ENCODE results near the gene MARS1.
A peak's percentile ranks its signal among the peaks of the same experiment; 100 is the strongest.

The MARS1 gene

DNA sequence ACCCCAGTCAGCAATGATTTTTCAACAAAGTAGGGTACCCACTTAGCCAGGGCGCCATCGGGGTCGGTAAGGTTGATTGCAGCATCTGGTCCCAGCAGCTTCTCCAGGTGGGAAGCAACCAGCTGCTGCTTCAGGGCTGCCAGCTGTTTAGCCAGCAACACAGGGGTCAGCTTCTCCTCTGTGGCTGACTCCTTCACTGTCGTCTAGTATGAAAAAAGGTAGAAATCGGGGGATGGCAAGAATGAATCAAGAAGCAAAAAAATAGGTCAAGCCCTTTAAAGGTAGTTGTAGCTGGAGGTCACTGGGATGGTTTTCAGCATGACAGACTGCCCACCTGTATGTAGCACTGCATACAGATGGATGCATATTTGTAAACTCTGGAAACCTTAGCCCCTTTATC, 46.4 kb downstream of the MARS1 start:
- no peak for DNase-seq

DNA sequence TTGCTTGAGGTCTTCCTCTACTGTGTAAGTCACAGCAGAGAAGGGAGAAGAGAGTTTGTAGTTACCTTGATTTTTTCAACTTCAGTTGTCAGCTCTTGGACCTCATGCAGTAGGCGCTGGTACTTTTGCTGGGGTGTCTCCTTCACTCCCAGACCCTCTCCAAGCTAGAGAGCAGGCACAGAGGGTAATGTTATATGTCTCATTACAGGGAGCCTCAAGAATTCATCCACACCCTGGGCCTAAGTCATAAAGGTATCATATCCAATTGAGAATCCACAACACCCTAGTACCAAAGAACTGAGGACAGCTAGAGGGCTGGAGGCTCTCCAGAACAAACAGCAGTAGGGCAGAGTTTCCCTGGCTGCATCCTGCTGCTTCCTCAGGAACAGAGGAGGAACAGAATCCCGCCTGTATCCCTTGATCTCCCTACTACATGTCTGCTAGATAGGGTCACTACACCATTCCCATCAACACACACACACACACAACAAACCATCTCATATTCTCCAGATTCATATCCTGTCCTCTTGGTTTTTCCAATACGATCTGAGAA, 47.2 kb downstream of the MARS1 start:
- DNase-seq, result no peak

- DNase-seq, result no peak
Measured at GRCh38 chr12:57535764-57536596, 48.1 kb downstream of the MARS1 start.

DNA sequence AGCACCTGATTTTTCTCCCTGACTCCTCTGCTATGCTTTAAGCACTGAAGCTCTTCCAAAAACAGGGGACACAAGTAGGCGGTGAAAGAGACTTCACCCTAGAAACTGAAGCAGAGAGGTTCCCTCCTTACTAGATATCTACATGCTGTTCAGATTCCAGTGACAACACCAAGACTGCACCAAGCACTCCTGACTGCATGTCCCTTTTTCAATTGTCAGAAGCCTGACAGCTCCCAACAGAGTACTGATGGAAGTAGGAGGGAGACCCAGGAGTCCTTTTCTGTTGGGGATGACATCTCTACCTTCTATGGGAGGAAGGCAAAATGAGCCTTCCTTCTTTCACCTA, 48.7 kb downstream of the MARS1 start:
- DNase-seq, result no peak

DNA sequence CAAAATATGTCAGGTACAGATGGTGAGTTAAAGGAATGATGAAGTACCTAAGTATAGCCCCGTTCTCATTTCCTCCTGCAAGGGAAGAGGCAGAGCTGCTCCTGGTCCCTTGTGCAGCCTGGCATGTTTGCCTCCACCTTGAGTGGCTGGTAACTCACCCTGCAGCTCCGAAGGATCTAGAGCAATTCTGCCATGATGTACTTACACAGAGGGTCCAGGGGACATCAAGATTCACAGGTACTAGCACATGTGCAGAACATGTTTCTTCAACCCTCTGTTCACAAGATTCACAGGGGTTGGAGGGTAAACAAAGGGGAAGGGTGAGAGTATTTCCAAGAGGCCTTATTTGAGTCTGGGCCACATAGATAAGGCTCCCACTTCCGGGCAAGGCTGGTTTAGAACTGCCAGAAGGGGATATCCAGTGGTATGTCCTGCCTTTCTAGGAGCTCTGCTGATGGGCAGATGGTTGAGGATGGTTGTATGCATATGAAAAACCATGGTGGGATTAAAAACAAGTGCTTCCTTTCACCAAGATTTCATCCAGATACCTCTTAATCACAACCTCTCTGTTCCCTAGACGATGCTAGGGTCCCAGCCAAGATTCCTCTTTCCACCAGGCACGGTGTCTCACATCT, 51.4 kb downstream of the MARS1 start:
- DNase-seq, result no peak

- no peak for DNase-seq
Measured at GRCh38 chr12:57541001-57541400, 53.1 kb downstream of the MARS1 start.

DNA sequence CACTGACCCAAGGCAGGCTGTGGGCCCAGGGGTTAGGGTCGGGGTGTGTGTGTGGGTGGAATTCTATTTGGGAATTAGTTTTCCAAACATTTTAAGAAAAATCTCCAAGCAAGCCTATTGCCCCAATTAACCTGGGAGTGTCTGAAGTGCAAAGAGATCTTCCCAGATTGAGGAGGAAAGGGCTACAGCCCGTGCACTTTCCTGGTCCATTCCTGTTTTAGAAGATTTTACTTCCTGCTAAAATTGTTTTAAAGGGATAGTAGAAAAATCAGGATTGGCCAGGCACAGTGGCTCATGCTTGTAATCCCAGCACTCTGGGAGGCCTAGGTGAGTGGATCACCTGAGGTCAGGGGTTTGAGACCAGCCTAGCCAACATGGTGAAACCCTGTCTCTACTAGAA, 53.8 kb downstream of the MARS1 start:
- no peak for DNase-seq

DNA sequence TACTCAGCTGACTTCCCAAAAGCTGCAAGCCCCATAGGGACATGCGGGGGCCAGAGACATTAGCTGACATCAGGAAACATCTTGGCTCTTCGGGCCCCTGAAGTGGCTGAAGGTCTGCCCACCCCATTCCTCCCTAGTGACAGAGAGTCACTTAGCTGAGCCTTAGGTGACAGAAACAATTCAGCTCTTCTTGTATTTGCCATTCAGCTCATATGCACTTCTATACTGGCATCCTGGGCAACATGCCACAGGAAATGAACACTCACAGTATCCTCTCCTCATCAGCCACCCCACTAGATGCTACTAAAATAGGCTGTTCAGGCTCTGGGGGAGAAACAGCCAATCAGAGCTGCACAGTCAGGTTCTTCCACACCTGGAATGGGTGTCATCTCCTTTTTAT, 55.7 kb downstream of the MARS1 start:
- DNase-seq, result no peak

DNA sequence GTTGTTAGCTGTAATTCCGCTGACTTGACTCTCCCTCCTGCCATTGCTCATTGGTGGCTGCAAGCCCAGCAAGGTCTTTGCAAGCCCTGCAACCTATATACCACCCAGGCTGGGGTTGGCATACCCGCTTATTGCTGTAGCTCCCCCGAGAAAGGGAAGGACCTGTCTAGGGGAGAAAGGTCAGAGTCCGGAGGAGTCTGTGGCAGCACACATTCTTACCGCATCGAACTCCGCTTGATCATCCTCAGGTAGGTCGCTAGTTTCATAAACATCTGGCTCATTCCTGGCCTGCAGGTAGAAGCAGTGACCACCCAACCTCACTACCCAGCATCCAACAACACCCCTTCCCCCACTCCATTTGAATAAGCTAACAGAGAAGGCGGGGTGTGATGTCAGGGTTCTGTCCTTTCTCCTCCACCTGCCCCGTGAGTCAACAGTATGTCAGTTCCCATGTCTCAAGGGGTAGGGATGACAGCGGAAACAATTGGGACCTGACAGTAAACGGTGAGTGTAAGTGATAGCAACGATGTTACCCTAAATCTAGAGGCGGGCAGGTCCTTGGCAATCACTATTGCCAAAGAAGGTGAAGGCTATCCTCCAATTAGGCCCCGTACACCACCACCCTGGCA, 58.1 kb downstream of the MARS1 start:
- no peak for DNase-seq

DNA sequence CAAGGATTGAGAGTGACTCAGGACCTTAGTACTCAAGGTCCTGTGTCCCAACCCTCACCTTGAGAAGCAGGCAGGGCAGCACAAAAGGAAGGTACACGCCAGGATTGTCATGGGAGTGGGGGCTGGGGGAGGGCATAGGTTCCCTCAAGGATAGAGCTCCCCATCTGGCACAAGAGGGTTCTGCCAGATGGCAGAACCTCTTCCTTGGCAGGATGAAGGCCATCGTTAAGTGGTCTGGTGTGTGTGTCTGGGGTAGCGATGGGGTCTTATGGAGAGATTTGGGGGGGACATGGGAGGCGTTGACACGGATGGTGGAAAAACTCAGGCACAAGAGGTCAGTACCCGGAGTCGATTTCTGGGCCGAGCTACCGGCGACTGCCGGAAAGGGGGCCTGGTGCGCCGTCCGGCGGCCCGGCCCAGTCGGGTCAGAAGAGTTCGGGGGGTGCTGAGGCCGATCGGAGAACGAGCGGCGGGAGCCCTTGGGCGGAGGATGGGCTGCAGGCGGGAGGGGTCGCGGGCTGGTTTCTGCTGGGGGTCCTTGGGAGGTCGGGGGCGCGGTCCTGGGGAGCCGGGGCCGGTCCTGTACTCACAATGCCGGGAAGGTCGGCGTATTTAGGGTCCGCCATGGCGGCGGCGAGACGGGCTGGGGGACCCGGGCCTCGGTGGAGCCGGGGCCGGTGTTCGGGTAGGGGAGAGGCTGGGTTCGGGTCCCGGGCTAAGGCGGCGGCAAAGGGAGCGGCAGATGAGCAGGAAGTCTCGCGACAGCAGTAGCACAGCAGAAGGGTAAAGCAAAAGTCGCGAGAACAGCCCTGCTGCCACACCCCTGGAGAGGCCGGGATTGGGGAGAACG, 58.8 kb downstream of the MARS1 start, which contains the start of gene DCTN2:
Gene DCTN2 (minus strand): TSS at position 755 of the 850 bp plus-strand sequence. CDS start 129 bp downstream, at position 626.
- peak; percentile 98 for DNase-seq

- no peak for DNase-seq
Measured at GRCh38 chr12:57547288-57548012, 59.6 kb downstream of the MARS1 start.

- DNase-seq, result no peak
Measured at GRCh38 chr12:57548013-57548315, 60.1 kb downstream of the MARS1 start.

DNA sequence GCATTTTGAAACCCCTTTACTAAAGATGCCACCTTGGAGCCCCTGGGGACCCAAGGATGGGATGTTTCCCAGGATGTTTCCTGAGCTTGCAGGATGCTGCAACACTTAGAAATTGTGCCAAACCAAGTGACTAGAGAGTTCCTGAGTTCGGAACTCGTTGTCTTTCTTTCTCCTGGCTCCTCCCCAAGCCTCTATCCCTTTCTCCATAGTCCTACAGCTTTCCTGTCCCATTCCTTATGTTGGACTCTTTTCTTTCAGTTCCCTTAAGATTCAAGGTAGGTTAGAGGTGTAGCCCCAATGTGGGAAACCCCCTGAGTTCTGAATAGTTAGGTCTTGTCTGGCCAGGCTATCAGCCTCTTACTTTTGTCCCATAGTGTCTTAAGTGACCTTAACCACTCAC, 60.6 kb downstream of the MARS1 start:
- DNase-seq, result no peak

- no peak for DNase-seq
Measured at GRCh38 chr12:57549203-57549908, 61.5 kb downstream of the MARS1 start.

DNA sequence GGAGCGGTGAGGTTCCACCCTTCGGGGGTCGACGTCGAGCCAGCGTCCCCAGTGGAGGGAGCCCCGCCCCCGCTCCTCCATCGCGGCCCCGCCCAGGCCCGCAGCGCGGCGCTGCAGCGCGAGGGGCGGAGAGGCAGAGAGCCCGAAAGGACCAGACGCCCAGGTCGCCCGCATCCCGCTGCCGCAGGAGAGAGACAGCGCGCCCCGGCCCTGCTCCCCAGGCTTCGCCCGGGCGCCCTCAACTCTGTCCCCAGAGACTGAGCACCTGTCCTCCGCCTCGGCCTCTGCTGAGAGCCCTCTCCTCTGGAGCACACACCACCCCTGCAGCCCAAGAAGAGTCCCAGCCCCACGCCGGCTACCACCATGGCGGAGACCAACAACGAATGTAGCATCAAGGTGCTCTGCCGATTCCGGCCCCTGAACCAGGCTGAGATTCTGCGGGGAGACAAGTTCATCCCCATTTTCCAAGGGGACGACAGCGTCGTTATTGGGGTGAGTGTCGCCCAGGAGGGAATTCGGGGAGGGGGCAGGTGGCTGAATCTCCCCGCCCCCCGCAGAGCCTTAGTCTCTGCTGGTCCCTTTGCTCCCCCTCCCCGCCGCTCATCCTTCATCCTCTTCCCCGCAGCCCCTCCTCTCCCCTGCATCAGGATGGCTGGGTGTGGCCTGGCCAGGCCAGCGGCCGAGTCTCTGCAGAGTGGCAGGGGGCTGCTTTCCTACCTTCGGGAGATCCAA, 62.2 kb downstream of the MARS1 start, which contains the start of gene KIF5A:
Gene KIF5A (plus strand): TSS at position 136 of the 732 bp plus-strand sequence. CDS start 228 bp downstream, at position 364.
- DNase-seq, result no peak

GRCh38 chr12:57550641-57551549, 63.0 kb downstream of the MARS1 start:
- no peak for DNase-seq

DNA sequence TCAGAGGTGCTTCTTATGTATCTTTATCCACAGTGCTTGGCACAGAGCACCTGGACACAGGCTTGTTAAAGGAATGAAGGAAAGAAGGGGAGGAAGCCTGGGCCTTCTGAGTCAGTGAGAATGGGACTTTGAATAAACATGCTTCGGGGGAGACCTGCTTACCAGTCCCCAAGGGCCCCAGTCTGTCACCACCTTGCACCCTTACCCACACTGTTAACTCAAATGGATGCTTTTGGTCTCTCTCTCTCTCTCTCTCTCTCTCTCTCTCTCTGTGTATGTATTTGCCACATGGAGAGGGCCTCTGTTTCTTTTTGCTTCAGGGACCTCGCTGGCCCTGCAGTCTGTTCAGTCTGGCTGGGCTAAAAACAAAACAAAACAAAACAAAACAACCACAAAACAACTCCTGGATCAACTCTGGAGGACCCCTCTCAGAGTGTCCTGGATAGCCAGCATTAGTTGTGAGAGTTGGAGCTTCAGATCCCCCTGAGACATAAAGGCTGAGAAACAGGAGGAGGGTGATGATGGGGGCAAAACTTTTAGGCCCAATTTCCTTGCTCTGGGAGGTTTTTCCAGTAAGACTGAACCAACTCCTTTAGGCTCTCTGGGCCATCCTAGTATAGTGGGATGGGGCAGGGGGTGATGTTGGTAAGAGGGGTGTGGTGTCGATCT, 63.9 kb downstream of the MARS1 start:
- no peak for DNase-seq

GRCh38 chr12:57552306-57552651, 64.4 kb downstream of the MARS1 start:
- DNase-seq, result no peak

DNA sequence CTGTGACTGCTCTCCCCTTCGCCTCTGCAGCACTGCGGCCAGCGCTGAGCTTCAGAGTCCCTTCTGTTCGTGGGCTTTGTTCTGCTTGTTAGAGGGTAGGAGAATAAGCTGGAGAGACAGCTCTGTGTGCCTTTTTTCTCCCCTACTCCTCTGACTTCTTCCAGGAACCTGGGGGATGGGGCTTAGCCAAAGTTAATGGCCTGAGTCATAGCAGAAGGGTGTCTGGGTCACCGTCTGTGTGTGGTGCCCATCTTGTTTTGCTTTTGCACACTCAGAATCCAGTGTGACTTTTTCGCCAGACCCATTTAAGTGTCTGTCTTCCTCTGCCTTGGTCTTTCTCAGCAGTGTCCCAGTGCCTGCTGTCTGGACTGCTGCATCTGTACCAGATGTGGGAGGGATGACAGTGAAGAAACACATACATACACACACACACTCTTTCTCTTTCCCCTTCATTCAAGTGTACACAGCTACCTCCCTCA, 65.0 kb downstream of the MARS1 start:
- no peak for DNase-seq
